Glutamatergic neuron (in vitro differentiated cells): ENCODE measurements around the gene MAPT. TPM values are rescaled to one million over a fixed set of nuclear protein-coding genes. Genes with fewer than 3 reads are reported as not detected.
A peak's percentile ranks its signal among the peaks of the same experiment; 100 is the strongest.

Source experiments
- DNase-seq: peaks from one replicate; pipeline ENCODE4 v3.0.0; 2022
- H3K27ac Mint-ChIP-seq: one replicate; pipeline ENCODE4 v1.8.0; 2020; ENCODE audit warnings: mild to moderate bottlenecking, mixed read lengths, inconsistent platforms; ENCODE audit not compliant: unreplicated experiment
- H3K27me3 Mint-ChIP-seq: one replicate; pipeline ENCODE4 v1.8.0; 2020; ENCODE audit warnings: mild to moderate bottlenecking, moderate library complexity, mixed read lengths, inconsistent platforms; ENCODE audit not compliant: unreplicated experiment
- H3K36me3 Mint-ChIP-seq: one replicate; pipeline ENCODE4 v1.8.0; 2020; ENCODE audit warnings: mild to moderate bottlenecking, mixed read lengths, inconsistent platforms; ENCODE audit not compliant: unreplicated experiment
- H3K4me1 Mint-ChIP-seq: one replicate; pipeline ENCODE4 v1.8.0; 2020; ENCODE audit warnings: mild to moderate bottlenecking, low read depth, mixed read lengths, inconsistent platforms; ENCODE audit not compliant: unreplicated experiment
- H3K4me3 Mint-ChIP-seq: one replicate; pipeline ENCODE4 v1.8.0; 2020; ENCODE audit warnings: mild to moderate bottlenecking, mixed read lengths, inconsistent platforms; ENCODE audit not compliant: unreplicated experiment
- H3K9me3 Mint-ChIP-seq: one replicate; pipeline ENCODE4 v1.8.0; 2020; ENCODE audit warnings: mild to moderate bottlenecking, moderate library complexity, mixed read lengths, inconsistent platforms; ENCODE audit not compliant: unreplicated experiment
- CTCF ChIP-seq: fragments of 200-600 bp; sonication (generic); IDR thresholded peaks from one replicate; pipeline ENCODE4 v1.5.0; 2021; ENCODE audit not compliant: partially characterized antibody, unreplicated experiment
- total RNA-seq: library from RNA; stranded (reverse); fragmentation: NEBNext Ultra II Directional; extraction: Animal tissue kit (Norgen Biotek cat#: 25700); gene quantifications from one replicate; pipeline ENCODE4 v1.2.1, GENCODE V29; 2021; ENCODE audit not compliant: unreplicated experiment

Gene MAPT
- total RNA-seq, 1 donor from 2014 or later = 123 TPM

- no peak for DNase-seq
- peak; percentile 67 for TF ChIP-seq CTCF
- Mint-ChIP-seq H3K4me3 (no peak overlapping the region), H3K4me1 (peaks cover 2% of the 10 kb centered on the region), H3K36me3 (no peaks in the 10 kb centered on the region), H3K27ac (no peak overlapping the region), H3K27me3 (no peaks in the 10 kb centered on the region), H3K9me3 (peaks cover 1% of the 10 kb centered on the region)
Observed at GRCh38 chr17:46061435-46061834, 167.1 kb downstream of the MAPT start.

DNA sequence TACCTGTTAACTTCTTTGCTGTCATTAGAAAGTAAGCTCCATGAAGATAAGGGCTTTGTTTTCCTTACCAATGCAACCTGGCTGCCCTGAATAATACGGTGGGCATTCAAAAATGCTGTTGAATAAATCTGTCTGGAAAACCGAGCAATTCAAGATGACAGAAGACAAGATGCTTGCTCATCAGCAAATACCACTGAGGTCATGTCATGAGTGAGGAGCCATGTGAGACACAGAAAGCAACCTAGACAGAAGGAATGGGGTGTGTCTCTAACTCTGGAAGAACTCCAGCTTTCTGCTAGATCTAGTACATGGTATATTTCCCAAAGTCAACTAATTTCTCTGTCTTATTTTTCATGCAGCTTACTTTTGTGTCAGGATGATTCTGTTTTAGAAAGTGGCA is 168.9 kb downstream of the MAPT start:
- no peak overlapping the region for H3K27ac Mint-ChIP-seq
- TF ChIP-seq CTCF = no peak
- H3K27me3 Mint-ChIP-seq = no peaks in the 10 kb centered on the region

DNA sequence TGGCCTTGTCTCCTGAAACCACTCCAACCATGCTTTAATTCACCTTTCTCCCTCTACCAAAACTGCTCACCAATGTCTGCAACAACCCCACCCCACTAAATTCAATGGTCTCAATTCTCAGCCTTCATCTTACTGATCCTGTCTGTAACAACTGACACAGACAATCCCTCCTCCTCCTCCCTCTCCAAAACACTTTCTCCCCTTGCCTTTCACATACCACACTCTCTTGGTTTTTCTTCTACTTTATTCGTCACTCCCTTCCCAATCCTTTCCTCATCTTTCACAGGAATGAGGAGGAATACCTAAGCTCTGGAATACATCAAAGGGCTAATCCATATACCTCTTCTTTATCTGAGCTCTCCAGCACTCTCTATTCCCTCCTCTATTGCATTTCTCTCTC is 170.1 kb downstream of the MAPT start:
- no peak for DNase-seq
- Mint-ChIP-seq H3K36me3 (no peaks in the 10 kb centered on the region), H3K4me1 (peaks cover 2% of the 10 kb centered on the region), H3K4me3 (no peak overlapping the region), H3K27ac (peak overlapping the region; percentile 31), H3K27me3 (peaks cover under 1% of the 10 kb centered on the region), H3K9me3 (peaks cover 4% of the 10 kb centered on the region)
- no peak for TF ChIP-seq CTCF

More for the DNA sequence above, 168.9 kb downstream of the MAPT start:
- H3K9me3 Mint-ChIP-seq = peaks cover 4% of the 10 kb centered on the region
- DNase-seq = no peak
- H3K4me3 Mint-ChIP-seq = no peak overlapping the region
- H3K36me3 Mint-ChIP-seq = no peaks in the 10 kb centered on the region
- H3K4me1 Mint-ChIP-seq = peaks cover 2% of the 10 kb centered on the region

DNA sequence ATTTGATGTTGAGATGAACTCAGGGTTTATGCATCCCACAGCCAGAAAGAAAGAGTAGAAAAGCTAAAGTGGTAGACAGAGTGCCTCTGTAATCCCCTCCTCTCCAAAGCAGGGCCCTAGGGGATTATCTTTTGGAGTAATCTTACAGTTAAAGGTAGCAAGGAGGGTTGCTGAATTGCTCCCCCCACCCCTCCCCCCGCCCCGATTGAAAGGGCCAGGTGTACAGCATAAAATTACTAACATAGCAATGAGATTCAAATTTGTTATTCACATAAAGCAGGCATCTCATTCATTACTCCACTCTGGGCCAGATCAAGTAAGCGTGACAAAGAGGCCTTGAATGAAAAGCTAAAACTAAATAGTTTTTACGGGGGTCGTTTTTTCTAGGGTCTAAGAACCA is 177.4 kb downstream of the MAPT start:
- no peak for DNase-seq
- H3K9me3 Mint-ChIP-seq = peaks cover 12% of the 10 kb centered on the region
- H3K36me3 Mint-ChIP-seq = peaks cover 5% of the 10 kb centered on the region
- H3K27ac Mint-ChIP-seq = peak overlapping the region; percentile 4
- H3K4me1 Mint-ChIP-seq = peaks cover 12% of the 10 kb centered on the region
- no peak for TF ChIP-seq CTCF
- peaks cover 3% of the 10 kb centered on the region for H3K27me3 Mint-ChIP-seq
- no peak overlapping the region for H3K4me3 Mint-ChIP-seq

GRCh38 chr17:46072998-46073397 is 178.6 kb downstream of the MAPT start:
- H3K36me3 Mint-ChIP-seq = peaks cover 8% of the 10 kb centered on the region
- no peak for TF ChIP-seq CTCF
- H3K27me3 Mint-ChIP-seq = peaks cover 3% of the 10 kb centered on the region
- H3K9me3 Mint-ChIP-seq = peaks cover 11% of the 10 kb centered on the region
- no peak overlapping the region for H3K4me3 Mint-ChIP-seq
- DNase-seq = no peak
- H3K4me1 Mint-ChIP-seq = peaks cover 12% of the 10 kb centered on the region
- no peak overlapping the region for H3K27ac Mint-ChIP-seq
